A549 treated with CORT108297 at 1 μM for 4 hours (cell line): ENCODE data around the gene HTATIP2. TPM values are rescaled to one million over a fixed set of nuclear protein-coding genes. Genes with fewer than 3 reads are reported as not detected.

Experiments used
- total RNA-seq: library from RNA; stranded (reverse); fragments of 200-300 nt; extraction: Qiagen RNA extraction; gene quantifications from 5 replicates; pipeline ENCODE4 v1.2.3, GENCODE V29; 2022

The HTATIP2 gene
- total RNA-seq = 182 to 214 TPM (median 193 TPM) in 5 replicates

GRCh38 chr11:20363500-20364340, at the start of gene HTATIP2:
Gene HTATIP2, plus strand, starts transcription at chr11:20363714. Its CDS starts 524 bp downstream, at chr11:20364238.

DNA sequence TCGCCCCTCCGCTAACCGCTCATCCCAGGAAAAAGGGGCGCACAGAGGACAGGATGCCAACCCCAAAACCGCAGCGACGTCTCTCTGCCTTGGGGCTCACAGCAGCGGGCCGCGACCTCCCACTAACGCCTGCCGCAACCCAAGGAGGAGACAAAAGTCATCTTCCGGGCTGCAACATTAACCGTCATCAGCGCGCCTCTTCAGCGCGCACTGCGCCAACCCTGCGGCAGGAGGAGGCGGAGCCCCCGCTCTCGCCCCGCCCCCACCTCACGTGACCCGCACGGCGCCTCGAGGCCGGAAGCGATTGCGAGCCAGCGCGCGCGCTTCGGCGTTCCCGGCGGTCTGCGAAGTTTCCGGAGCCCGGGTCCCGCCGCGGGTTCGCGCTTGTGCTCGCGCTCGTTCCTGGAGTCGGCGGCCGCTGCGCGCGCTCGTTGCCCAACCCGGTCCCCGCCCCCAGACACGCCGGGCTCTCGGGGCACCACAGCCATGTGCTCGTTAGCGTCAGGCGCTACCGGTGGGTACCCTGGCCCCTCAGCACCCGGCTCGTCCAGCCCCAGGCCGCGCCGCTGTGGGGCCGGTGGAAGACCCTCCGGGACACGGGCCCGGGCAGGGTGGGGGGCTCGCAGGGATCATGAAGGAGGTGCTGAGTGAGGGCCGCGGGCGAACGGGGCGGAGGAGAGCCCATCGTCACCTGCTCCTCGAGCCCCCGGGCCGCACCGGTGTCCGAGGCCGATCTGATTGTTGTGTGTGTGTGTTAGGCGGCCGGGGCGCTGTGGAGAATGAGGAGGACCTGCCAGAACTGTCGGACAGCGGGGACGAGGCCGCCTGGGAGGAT, 24.0 kb downstream of the HTATIP2 start, which contains the start of gene PRMT3:
PRMT3 (plus strand) TSS at position 456 of the 835 bp plus-strand sequence; CDS start at position 487, 31 bp downstream.

Other genes starting within 250 kb of the HTATIP2 start
- not detected in 5 replicates for gene DBX1, start 203.2 kb upstream of the HTATIP2 start, total RNA-seq
- gene PRMT3, start 24.0 kb downstream of the HTATIP2 start, total RNA-seq = 27.1 to 37.4 TPM (median 30.5 TPM) in 5 replicates
- not detected in 5 replicates for gene SLC6A5, start 235.9 kb downstream of the HTATIP2 start, total RNA-seq